Measurements from ENCODE around the gene CABCOCO1. TPM values are rescaled to one million over a fixed set of nuclear protein-coding genes. Genes with fewer than 3 reads are reported as not detected.
"Not testable (repeated sequence)": the region's sequence is repeated elsewhere in the genome, so short reads cannot be mapped to it uniquely, and the experiment has no call there.

CABCOCO1 gene
- total RNA-seq, 2 experiments from 2014 or later, result not detected

GRCh38 chr10:61698968-61699655 lies 36.4 kb downstream of the CABCOCO1 start:
- CTCF ChIA-PET, result no interaction called here
- Mint-ChIP-seq H3K36me3 (ENCODE audit: low read depth) (no peaks in the 10 kb centered on the region), H3K4me1 (ENCODE audit: low read depth) (no peaks in the 10 kb centered on the region), H3K9me3 (no peaks in the 10 kb centered on the region), H3K4me3 (no peak overlapping the region), H3K27me3 (ENCODE audit: low read depth) (peaks cover 7% of the 10 kb centered on the region), H3K27ac (no peak overlapping the region)
- DNase-seq, result no peak
- intact Hi-C loops (cut with micrococcal nuclease), result no loop called here

DNA sequence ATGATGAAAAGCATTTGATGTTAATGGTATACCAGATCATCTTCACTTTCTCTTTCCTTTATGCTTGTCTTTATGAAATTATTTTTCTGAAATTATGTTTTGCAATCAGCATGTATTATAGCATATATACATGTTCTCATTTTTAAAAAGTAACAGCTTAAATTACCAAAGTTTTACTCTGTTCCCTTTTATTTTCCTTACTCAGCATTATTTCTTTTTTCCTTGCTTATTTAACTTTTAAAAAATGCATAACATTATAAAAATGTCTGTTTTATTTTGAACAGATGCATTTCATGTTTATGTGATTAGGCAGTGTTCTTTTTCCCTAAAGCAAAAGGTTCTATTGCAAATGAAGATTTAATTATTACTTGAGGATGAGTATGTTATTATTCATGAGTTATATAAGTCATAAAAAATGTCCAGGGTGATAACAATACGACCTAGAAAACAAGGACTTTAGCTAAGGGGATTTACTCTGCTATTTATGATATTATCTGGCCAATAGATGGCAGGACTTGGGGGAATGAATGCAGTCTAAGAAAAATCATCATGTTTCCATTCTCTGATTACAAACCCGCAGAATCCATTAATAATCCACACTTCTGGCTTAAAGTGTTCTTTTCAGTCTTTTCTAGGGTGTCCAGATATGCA lies 38.5 kb downstream of the CABCOCO1 start:
- no peak overlapping the region for H3K4me3 Mint-ChIP-seq
- H3K36me3 Mint-ChIP-seq (ENCODE audit: low read depth), result no peaks in the 10 kb centered on the region
- no peaks in the 10 kb centered on the region for H3K27me3 Mint-ChIP-seq (ENCODE audit: low read depth)
- no peak overlapping the region for H3K27ac Mint-ChIP-seq
- DNase-seq, result no peak
- intact Hi-C loops (cut with micrococcal nuclease), result no loop called here
- CTCF ChIA-PET, result no interaction called here
- H3K9me3 Mint-ChIP-seq, result no peaks in the 10 kb centered on the region
- H3K4me1 Mint-ChIP-seq (ENCODE audit: low read depth), result no peaks in the 10 kb centered on the region

DNA sequence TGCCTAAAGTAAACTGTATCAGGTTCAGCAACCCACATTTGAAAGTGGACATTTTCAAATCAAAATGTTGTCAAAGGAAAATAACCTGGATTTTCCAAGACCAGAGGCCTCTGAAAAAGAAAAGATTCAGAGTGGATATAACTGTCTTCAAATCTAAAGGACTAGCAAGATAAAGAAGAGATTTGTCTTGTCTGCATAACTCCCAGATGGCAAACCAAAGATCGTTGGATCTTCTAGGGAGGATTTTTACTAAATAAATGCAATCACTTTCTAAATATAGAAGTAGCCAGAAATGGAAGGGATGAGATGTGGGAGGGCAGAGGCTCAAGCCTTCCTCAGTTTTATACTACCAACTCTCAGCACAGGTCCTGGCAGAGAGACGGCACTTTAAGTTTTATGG lies 39.0 kb downstream of the CABCOCO1 start:
- CTCF ChIA-PET, result interaction anchor here (0.6 kb wide), 1 partner anchor 59 kb away, joined by 3 read pairs; no protein-coding TSS in a partner anchor
- H3K27me3 Mint-ChIP-seq (ENCODE audit: low read depth), result no peaks in the 10 kb centered on the region
- no peak for DNase-seq
- intact Hi-C loops (cut with micrococcal nuclease), result no loop called here
- H3K9me3 Mint-ChIP-seq, result no peaks in the 10 kb centered on the region
- no peak overlapping the region for H3K27ac Mint-ChIP-seq
- no peaks in the 10 kb centered on the region for H3K36me3 Mint-ChIP-seq (ENCODE audit: low read depth)
- no peak overlapping the region for H3K4me3 Mint-ChIP-seq
- H3K4me1 Mint-ChIP-seq (ENCODE audit: low read depth), result no peaks in the 10 kb centered on the region

GRCh38 chr10:61702584-61702983 lies 39.9 kb downstream of the CABCOCO1 start:
- no peaks in the 10 kb centered on the region for H3K27me3 Mint-ChIP-seq (ENCODE audit: low read depth)
- H3K27ac Mint-ChIP-seq, result no peak overlapping the region
- no peak for DNase-seq
- CTCF ChIA-PET, result interaction anchor here (1.2 kb wide), 1 partner anchor 542 kb away, joined by 3 read pairs; no protein-coding TSS in a partner anchor
- H3K4me1 Mint-ChIP-seq (ENCODE audit: low read depth), result no peaks in the 10 kb centered on the region
- no peak overlapping the region for H3K4me3 Mint-ChIP-seq
- no peaks in the 10 kb centered on the region for H3K9me3 Mint-ChIP-seq
- no peaks in the 10 kb centered on the region for H3K36me3 Mint-ChIP-seq (ENCODE audit: low read depth)
- intact Hi-C loops (cut with micrococcal nuclease), result no loop called here

DNA sequence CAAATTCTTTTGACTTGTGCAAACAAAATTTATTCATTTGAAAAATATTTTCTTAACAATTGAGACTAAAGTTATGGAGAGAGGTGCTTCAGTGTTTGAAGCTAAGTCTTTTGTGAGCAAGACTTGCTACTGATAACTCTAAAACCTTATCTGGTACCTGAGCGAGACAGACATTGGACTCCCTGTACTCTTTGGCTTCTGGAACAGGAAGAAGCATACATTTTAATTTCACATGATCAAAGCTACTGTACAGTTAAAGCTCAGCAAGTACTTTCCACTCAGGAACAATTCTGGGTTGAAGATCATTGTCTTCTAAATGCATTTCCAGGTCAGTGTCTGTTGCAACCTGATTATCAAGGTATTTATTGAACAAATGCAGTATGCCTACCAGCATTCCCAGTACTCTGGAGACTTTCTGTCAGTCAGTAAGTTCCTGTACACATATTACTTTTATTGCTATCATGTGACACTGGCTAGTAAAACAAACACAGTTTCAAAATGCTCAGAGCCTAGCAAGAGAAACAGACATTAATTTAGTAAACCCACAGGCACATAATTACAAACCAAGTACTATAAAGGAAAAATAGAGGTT lies 42.4 kb downstream of the CABCOCO1 start:
- CTCF ChIA-PET, result interaction anchor here (0.6 kb wide), 3 partner anchors 19 to 229 kb away, joined by 3 to 6 read pairs (median 3); no protein-coding TSS in a partner anchor
- intact Hi-C loops (cut with micrococcal nuclease), result loop anchor here (5.0 kb wide), 1 partner anchor 108 kb away; no protein-coding TSS in a partner anchor
- DNase-seq, result no peak
- no peak overlapping the region for H3K27ac Mint-ChIP-seq
- no peaks in the 10 kb centered on the region for H3K36me3 Mint-ChIP-seq (ENCODE audit: low read depth)
- H3K4me1 Mint-ChIP-seq (ENCODE audit: low read depth), result no peaks in the 10 kb centered on the region
- H3K4me3 Mint-ChIP-seq, result no peak overlapping the region
- no peaks in the 10 kb centered on the region for H3K9me3 Mint-ChIP-seq
- H3K27me3 Mint-ChIP-seq (ENCODE audit: low read depth), result no peaks in the 10 kb centered on the region

DNA sequence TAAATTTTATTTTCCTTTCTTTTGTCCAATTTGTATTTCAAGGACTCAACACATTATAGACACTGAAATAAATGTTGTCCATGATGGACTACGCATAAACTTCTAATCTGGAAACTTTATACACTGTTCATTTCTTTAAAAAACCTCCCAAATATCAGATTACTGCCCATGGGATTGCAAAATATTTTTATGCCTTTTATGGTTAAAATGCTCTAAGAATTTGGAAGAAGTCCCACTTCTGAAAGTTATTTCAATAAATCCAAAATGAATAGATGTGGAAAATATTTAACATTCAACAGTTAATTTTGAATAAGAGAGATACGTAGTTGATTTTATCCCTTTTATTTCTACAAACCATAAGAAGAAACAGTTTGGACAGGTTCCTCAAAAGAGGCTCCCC lies 46.1 kb downstream of the CABCOCO1 start:
- Mint-ChIP-seq H3K4me1 (ENCODE audit: low read depth) (no peaks in the 10 kb centered on the region), H3K27me3 (ENCODE audit: low read depth) (peaks cover 4% of the 10 kb centered on the region), H3K36me3 (ENCODE audit: low read depth) (no peaks in the 10 kb centered on the region), H3K9me3 (no peaks in the 10 kb centered on the region), H3K27ac (no peak overlapping the region), H3K4me3 (no peak overlapping the region)
- intact Hi-C loops (cut with micrococcal nuclease), result loop anchor here (5.0 kb wide), 1 partner anchor 112 kb away; no protein-coding TSS in a partner anchor
- no peak for DNase-seq
- CTCF ChIA-PET, result no interaction called here

DNA sequence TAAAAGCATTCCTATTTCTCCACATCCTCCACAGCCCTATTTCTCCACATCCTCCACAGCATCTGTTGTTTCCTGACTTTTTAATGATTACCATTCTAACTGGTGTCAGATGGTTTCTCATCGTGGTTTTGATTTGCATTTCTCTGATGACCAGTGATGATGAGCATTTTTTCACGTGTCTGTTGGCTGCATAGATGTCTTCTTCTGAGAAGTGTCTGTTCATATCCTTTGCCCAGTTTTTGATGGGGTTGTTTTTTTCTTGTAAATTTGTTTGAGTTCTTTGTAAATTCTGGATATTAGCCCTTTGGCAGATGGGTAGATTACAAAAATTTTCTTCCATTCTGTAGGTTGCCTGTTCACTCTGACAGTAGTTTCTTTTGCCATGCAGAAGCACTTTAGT lies 49.4 kb downstream of the CABCOCO1 start:
- H3K27ac Mint-ChIP-seq; H3K36me3 Mint-ChIP-seq (ENCODE audit: low read depth); intact Hi-C loops (cut with micrococcal nuclease); H3K4me1 Mint-ChIP-seq (ENCODE audit: low read depth); H3K27me3 Mint-ChIP-seq (ENCODE audit: low read depth); CTCF ChIA-PET; DNase-seq; H3K9me3 Mint-ChIP-seq; H3K4me3 Mint-ChIP-seq: not testable (repeated sequence)

DNA sequence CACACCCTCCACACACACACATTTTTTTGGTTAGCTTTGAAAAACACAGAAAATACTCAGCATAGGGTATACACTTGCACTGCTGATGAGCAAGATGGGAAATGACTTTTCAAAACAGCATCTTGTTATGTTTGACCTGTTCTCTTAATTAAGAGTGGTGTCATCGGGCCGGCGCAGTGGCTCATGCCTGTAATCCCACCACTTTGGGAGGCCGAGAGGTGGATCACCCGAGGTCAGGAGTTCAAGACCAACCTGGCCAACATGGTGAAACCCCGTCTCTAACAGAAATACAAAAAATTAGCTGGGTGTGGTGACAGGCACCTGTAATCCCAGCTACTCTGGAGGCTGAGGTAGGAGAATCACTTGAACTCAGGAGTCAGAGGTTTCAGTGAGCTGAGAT lies 56.7 kb downstream of the CABCOCO1 start:
- H3K4me1 Mint-ChIP-seq (ENCODE audit: low read depth); intact Hi-C loops (cut with micrococcal nuclease); H3K36me3 Mint-ChIP-seq (ENCODE audit: low read depth); H3K27ac Mint-ChIP-seq; H3K27me3 Mint-ChIP-seq (ENCODE audit: low read depth); H3K4me3 Mint-ChIP-seq; H3K9me3 Mint-ChIP-seq; DNase-seq: not testable (repeated sequence)
- CTCF ChIA-PET, result interaction anchor here (0.6 kb wide), 1 partner anchor 17 kb away, joined by 3 read pairs; no protein-coding TSS in a partner anchor

DNA sequence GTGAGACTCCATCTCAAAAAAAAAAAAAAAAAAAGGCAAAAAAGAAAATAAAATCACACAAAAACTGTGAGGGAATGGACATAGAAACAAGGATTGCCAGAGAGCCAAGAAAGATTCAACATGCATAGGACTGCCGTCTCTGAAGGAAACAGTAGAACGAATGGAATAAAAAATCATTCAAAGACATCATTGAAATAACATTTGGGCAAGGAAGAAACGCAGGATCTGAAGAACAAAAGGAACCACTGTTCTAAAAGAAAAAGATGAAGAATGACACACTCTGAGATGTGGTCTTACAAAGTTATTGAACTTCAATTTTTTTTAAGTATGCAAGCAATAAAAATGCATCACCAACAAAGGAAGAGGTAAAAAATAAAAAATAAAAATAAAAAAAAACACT lies 57.2 kb downstream of the CABCOCO1 start:
- Mint-ChIP-seq H3K36me3 (ENCODE audit: low read depth) (no peaks in the 10 kb centered on the region), H3K4me3 (no peak overlapping the region), H3K27me3 (ENCODE audit: low read depth) (peaks cover 3% of the 10 kb centered on the region), H3K9me3 (no peaks in the 10 kb centered on the region), H3K4me1 (ENCODE audit: low read depth) (no peaks in the 10 kb centered on the region), H3K27ac (no peak overlapping the region)
- intact Hi-C loops (cut with micrococcal nuclease), result no loop called here
- CTCF ChIA-PET, result interaction anchor here (0.6 to 0.7 kb wide), 2 partner anchors 17 to 63 kb away, joined by 3 read pairs; no protein-coding TSS in a partner anchor
- no peak for DNase-seq

GRCh38 chr10:61721431-61721830 lies 58.7 kb downstream of the CABCOCO1 start:
- Mint-ChIP-seq H3K36me3 (ENCODE audit: low read depth) (no peaks in the 10 kb centered on the region), H3K27me3 (ENCODE audit: low read depth) (peaks cover 3% of the 10 kb centered on the region), H3K4me3 (no peak overlapping the region), H3K9me3 (no peaks in the 10 kb centered on the region), H3K4me1 (ENCODE audit: low read depth) (no peaks in the 10 kb centered on the region), H3K27ac (no peak overlapping the region)
- DNase-seq, result no peak
- intact Hi-C loops (cut with micrococcal nuclease), result no loop called here
- CTCF ChIA-PET, result no interaction called here

DNA sequence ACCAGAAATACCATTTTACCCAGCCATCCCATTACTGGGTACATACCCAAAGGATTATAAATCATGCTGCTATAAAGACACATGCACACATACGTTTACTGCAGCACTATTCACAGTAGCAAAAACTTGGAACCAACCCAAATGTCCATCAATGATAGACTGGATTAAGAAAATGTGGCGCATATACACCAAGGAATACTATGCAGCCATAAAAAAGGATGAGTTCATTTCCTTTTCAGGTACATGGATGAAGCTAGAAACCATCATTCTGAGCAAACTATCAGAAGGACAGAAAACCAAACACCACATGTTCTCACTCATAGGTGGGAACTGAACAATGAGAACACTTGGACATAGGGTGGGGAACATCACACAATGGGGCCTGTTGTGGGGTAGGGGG lies 62.5 kb downstream of the CABCOCO1 start:
- H3K4me3 Mint-ChIP-seq; DNase-seq; H3K4me1 Mint-ChIP-seq (ENCODE audit: low read depth); CTCF ChIA-PET; H3K27ac Mint-ChIP-seq; H3K36me3 Mint-ChIP-seq (ENCODE audit: low read depth); intact Hi-C loops (cut with micrococcal nuclease); H3K9me3 Mint-ChIP-seq: not testable (repeated sequence)
- peaks cover 12% of the 10 kb centered on the region for H3K27me3 Mint-ChIP-seq (ENCODE audit: low read depth)

- Mint-ChIP-seq H3K27me3 (ENCODE audit: low read depth) (peaks cover 21% of the 10 kb centered on the region), H3K27ac (no peak overlapping the region), H3K9me3 (no peaks in the 10 kb centered on the region), H3K4me3 (no peak overlapping the region), H3K36me3 (ENCODE audit: low read depth) (no peaks in the 10 kb centered on the region), H3K4me1 (ENCODE audit: low read depth) (no peaks in the 10 kb centered on the region)
- intact Hi-C loops (cut with micrococcal nuclease), result no loop called here
- CTCF ChIA-PET, result interaction anchor here (0.7 kb wide), 1 partner anchor 190 kb away, joined by 4 read pairs; no protein-coding TSS in a partner anchor
- DNase-seq, result no peak
These were observed 66.9 kb downstream of the CABCOCO1 start for GRCh38 chr10:61729596-61729995.

Data from activated naive CD4-positive, alpha-beta T cell treated with anti-CD3 and anti-CD28 coated beads for 36 hours (primary cell).